AG04450 (cell line): Measurements from ENCODE around the gene ARMC9. TPM values are rescaled to one million over a fixed set of nuclear protein-coding genes. Genes with fewer than 3 reads are reported as not detected.
A peak's percentile ranks its signal among the peaks of the same experiment; 100 is the strongest.

Experiments used
- CTCF ChIA-PET: fragments of 300-600, 350-600 bp; formaldehyde crosslinking; extraction: SDS; loops from one replicate; lab custom pipeline; 2022; ENCODE audit warnings: antibody characterized with exemption, inconsistent platforms; lab: Charles Lee
- POLR2A ChIA-PET: fragments of 350-600 bp; formaldehyde crosslinking; extraction: SDS; loops from one replicate; lab custom pipeline; 2021; ENCODE audit warnings: antibody characterized with exemption, inconsistent platforms; lab: Yijun Ruan, JAX
- DNase-seq: peaks from one replicate; pipeline ENCODE4 v3.0.0-alpha.2; 2011; ENCODE audit warnings: low read depth, low spot score
- H3K27ac ChIP-seq: one replicate; pipeline ENCODE4 v1.5.1; 2012; ENCODE audit warnings: low read depth, low read length, control low read depth
- H3K27me3 ChIP-seq: one replicate; pipeline ENCODE4 v1.6.0; 2012; ENCODE audit warnings: low read length; ENCODE audit not compliant: control insufficient read depth, insufficient read depth
- H3K4me3 ChIP-seq: 2 replicates; pipeline ENCODE4 v1.5.1; 2011; ENCODE audit warnings: mild to moderate bottlenecking, low read depth, low read length, control low read depth
- H3K9me3 ChIP-seq: 2 replicates; pipeline ENCODE4 v1.5.1; 2012; ENCODE audit warnings: low read length; ENCODE audit not compliant: control insufficient read depth, insufficient read depth
- CTCF ChIP-seq: IDR thresholded peaks from 2 replicates; pipeline ENCODE4 v1.5.1; 2011; ENCODE audit warnings: low read depth, low read length, control low read depth, inconsistent platforms
- polyA plus RNA-seq: library from polyadenylated mRNA; depleted of rRNA; stranded (reverse); fragments of >200 nt; gene quantifications from 2 replicates; pipeline ENCODE4 v1.2.3, GENCODE V29; 2011

Gene ARMC9
- polyA plus RNA-seq, 1 experiment, result 49.4 TPM

- ChIA-PET POLR2A (no interaction called here), CTCF (no interaction called here)
- TF ChIP-seq CTCF, result no peak
- Histone ChIP-seq H3K9me3 (no peaks in the 10 kb centered on the region), H3K27ac (no peak overlapping the region), H3K27me3 (no peaks in the 10 kb centered on the region), H3K4me3 (no peak overlapping the region)
- DNase-seq, result no peak
Observed at GRCh38 chr2:231207734-231208133, 9.3 kb downstream of the ARMC9 start.

DNA sequence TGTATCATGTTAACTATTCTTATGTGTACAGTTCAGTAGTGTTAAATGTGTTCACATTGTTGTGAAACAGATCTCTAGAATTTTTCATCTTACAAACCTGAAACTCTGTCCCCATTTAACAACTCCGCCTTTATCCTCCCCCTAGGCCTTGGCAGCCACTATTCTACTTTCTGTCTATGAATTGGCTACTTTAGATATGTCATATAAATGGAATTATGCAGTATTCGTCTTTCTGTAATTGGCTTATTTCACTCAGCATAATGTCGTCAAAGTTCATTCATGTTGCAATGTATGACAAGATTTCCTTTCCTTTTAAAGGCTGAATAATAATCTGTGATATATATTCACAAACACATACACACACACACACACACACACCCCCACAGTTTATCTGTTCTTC, 12.4 kb downstream of the ARMC9 start:
- Histone ChIP-seq H3K27me3 (no peaks in the 10 kb centered on the region), H3K27ac (no peak overlapping the region), H3K4me3 (no peak overlapping the region), H3K9me3 (no peaks in the 10 kb centered on the region)
- no peak for DNase-seq
- CTCF ChIA-PET, result interaction anchor here (1.5 kb wide), 1 partner anchor 18 kb away, joined by 4 read pairs; no protein-coding TSS in a partner anchor
- POLR2A ChIA-PET, result interaction anchor here (0.6 kb wide), 1 partner anchor 10 kb away, joined by 3 read pairs; no protein-coding TSS in a partner anchor
- TF ChIP-seq CTCF, result no peak

GRCh38 chr2:231211486-231211885, 13.1 kb downstream of the ARMC9 start:
- Histone ChIP-seq H3K9me3 (no peaks in the 10 kb centered on the region), H3K27ac (no peak overlapping the region), H3K4me3 (no peak overlapping the region), H3K27me3 (no peaks in the 10 kb centered on the region)
- no peak for TF ChIP-seq CTCF
- no peak for DNase-seq
- CTCF ChIA-PET, result interaction anchor here (1.5 kb wide), 1 partner anchor 107 kb away, joined by 5 read pairs; no protein-coding TSS in a partner anchor
- POLR2A ChIA-PET, result interaction anchor here (0.6 kb wide), 1 partner anchor 11 kb away, joined by 3 read pairs; no protein-coding TSS in a partner anchor

DNA sequence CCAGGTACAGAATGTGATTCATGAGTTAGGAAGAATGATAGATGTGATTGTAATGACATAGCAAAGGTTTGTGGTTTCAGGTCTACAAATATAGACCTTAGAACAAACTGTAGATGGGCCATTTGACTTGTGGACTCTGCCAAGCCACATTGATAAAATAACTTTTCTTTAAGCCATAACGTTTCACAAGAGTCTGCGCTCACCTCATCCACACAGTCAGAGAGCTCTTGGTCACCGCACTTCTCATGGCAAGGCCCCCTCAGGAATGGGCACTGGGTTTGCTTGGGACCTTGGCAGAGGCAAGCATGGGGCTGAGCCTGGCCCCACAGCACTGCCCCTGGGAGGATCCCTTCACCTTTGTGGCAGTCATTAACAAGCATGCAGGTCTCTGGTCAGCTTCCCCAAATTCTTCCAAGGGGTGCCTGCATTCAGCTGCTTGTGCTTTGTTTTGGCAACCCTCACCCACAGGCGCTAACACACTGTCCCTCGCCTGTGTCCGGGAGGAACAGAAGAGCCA, 14.0 kb downstream of the ARMC9 start:
- Histone ChIP-seq H3K27ac (peak overlapping the region; percentile 43), H3K9me3 (no peaks in the 10 kb centered on the region), H3K4me3 (no peak overlapping the region), H3K27me3 (no peaks in the 10 kb centered on the region)
- no peak for TF ChIP-seq CTCF
- POLR2A ChIA-PET, result interaction anchor here (0.5 kb wide), 1 partner anchor 10 kb away, joined by 4 read pairs; no protein-coding TSS in a partner anchor
- CTCF ChIA-PET, result interaction anchor here (0.6 to 1.5 kb wide), 3 partner anchors 15 to 108 kb away, joined by 3 to 5 read pairs (median 4); no protein-coding TSS in a partner anchor
- no peak for DNase-seq

- no peaks in the 10 kb centered on the region for H3K9me3 ChIP-seq
- TF ChIP-seq CTCF, result no peak
- H3K4me3 ChIP-seq, result no peak overlapping the region
- no peak for DNase-seq
- ChIA-PET CTCF (interaction anchor here (1.6 kb wide), 1 partner anchor 14 kb away, joined by 4 read pairs; no protein-coding TSS in a partner anchor), POLR2A (no interaction called here)
- H3K27ac ChIP-seq, result no peak overlapping the region
- H3K27me3 ChIP-seq, result no peaks in the 10 kb centered on the region
Observed at GRCh38 chr2:231213931-231214642, 15.7 kb downstream of the ARMC9 start.
